Neuronal stem cell (in vitro differentiated cells): Measurements from ENCODE around the gene ADM.
A peak's percentile ranks its signal among the peaks of the same experiment; 100 is the strongest.

Source experiments
- DNase-seq: peaks from one replicate; pipeline ENCODE4 v3.0.0-alpha.2; 2013; ENCODE audit warnings: low spot score
- H2AFZ ChIP-seq: one replicate; pipeline ENCODE4 v1.6.1; 2013; ENCODE audit warnings: mild to moderate bottlenecking, low read length, inconsistent platforms
- H2AK5ac ChIP-seq: 2 replicates; pipeline ENCODE4 v1.6.1; 2013; ENCODE audit warnings: low read depth, mild to moderate bottlenecking, inconsistent platforms, low read length, moderate library complexity, mixed read lengths
- H2BK120ac ChIP-seq: 2 replicates; pipeline ENCODE4 v1.6.1; 2013; ENCODE audit warnings: low read depth, mild to moderate bottlenecking, inconsistent platforms, low read length, moderate library complexity, mixed read lengths
- H2BK12ac ChIP-seq: one replicate; pipeline ENCODE4 v1.6.1; 2013; ENCODE audit warnings: low read length, inconsistent platforms
- H2BK15ac ChIP-seq: 2 replicates; pipeline ENCODE4 v1.6.1; 2013; ENCODE audit warnings: mild to moderate bottlenecking, low read length, inconsistent platforms, mixed read lengths
- H2BK5ac ChIP-seq: one replicate; pipeline ENCODE4 v1.6.1; 2013; ENCODE audit warnings: inconsistent platforms, mild to moderate bottlenecking, low read length, moderate library complexity
- H3K14ac ChIP-seq: one replicate; pipeline ENCODE4 v1.6.1; 2013; ENCODE audit warnings: low read length, inconsistent platforms
- H3K18ac ChIP-seq: 2 replicates; pipeline ENCODE4 v1.6.1; 2013; ENCODE audit warnings: low read length, inconsistent platforms
- H3K23ac ChIP-seq: 2 replicates; pipeline ENCODE4 v1.6.1; 2013; ENCODE audit warnings: low read depth, mild to moderate bottlenecking, mixed read lengths, low read length, inconsistent platforms; ENCODE audit not compliant: poor library complexity
- H3K27ac ChIP-seq: replicated peaks from 3 replicates; pipeline ENCODE4 v1.5.1; 2013; ENCODE audit warnings: low read length, inconsistent platforms
- H3K27me3 ChIP-seq, 3 experiments: 2 replicates each; pipeline ENCODE4 v1.6.1; 2013; ENCODE audit warnings: low read length in 3 of 3, mild to moderate bottlenecking in 2 of 3, inconsistent platforms in 1 of 3, low read depth in 1 of 3, mixed read lengths in 1 of 3, moderate library complexity in 1 of 3; ENCODE audit not compliant: control insufficient read depth in 3 of 3, insufficient read depth in 3 of 3
- H3K36me3 ChIP-seq, 2 donors: replicated peaks in 1 of 2; 2 replicates each; pipeline ENCODE4 v1.6.1; 2013; ENCODE audit warnings: low read length in 2 of 2; ENCODE audit not compliant: control insufficient read depth in 2 of 2, insufficient read depth in 2 of 2
- H3K4ac ChIP-seq: 2 replicates; pipeline ENCODE4 v1.6.1; 2013; ENCODE audit warnings: inconsistent platforms, mild to moderate bottlenecking, low read length, moderate library complexity
- H3K4me1 ChIP-seq, 2 donors: 1 replicate in 1 of 2; 2 replicates in 1 of 2; pipeline ENCODE4 v1.6.1; 2013; ENCODE audit warnings: low read length in 2 of 2, low read depth in 1 of 2; ENCODE audit not compliant: control insufficient read depth in 2 of 2, insufficient read depth in 1 of 2
- H3K4me2 ChIP-seq: one replicate; pipeline ENCODE4 v1.6.1; 2013; ENCODE audit warnings: mild to moderate bottlenecking, low read length, inconsistent platforms; ENCODE audit not compliant: insufficient read depth, poor library complexity, severe bottlenecking
- H3K4me3 ChIP-seq, 2 donors: 2 replicates each; pipeline ENCODE4 v1.5.1; 2013; ENCODE audit warnings: low read length in 2 of 2, mild to moderate bottlenecking in 2 of 2, inconsistent platforms in 1 of 2, moderate library complexity in 1 of 2
- H3K79me1 ChIP-seq: one replicate; pipeline ENCODE4 v1.6.1; 2013; ENCODE audit warnings: low read depth, mild to moderate bottlenecking, inconsistent platforms, low read length, moderate library complexity
- H3K9ac ChIP-seq: one replicate; pipeline ENCODE4 v1.6.1; 2013; ENCODE audit warnings: mild to moderate bottlenecking, low read depth, low read length, inconsistent platforms; ENCODE audit not compliant: poor library complexity
- H3K9me3 ChIP-seq, 2 donors: replicated peaks in 1 of 2; 2 replicates each; pipeline versions ENCODE3 to v1.6.1; 2013; ENCODE audit warnings: low read length in 2 of 2, mild to moderate bottlenecking in 2 of 2, inconsistent platforms in 1 of 2, low read depth in 1 of 2, mixed read lengths in 1 of 2, moderate library complexity in 1 of 2; ENCODE audit not compliant: control insufficient read depth in 2 of 2, insufficient read depth in 1 of 2
- H4K8ac ChIP-seq: one replicate; pipeline ENCODE4 v1.6.1; 2013; ENCODE audit warnings: low read depth, mild to moderate bottlenecking, inconsistent platforms, low read length, moderate library complexity
- H4K91ac ChIP-seq: one replicate; pipeline ENCODE4 v1.6.1; 2013; ENCODE audit warnings: low read length, low read depth, mild to moderate bottlenecking, inconsistent platforms; ENCODE audit not compliant: poor library complexity
- WGBS, 2 donors: extraction: QIAGEN DNeasy Blood & Tissue Kit; methylation state at CpG; one replicate each; pipeline ENCODE4 v1.1.7; 2013; ENCODE audit warnings: missing lambda C conversion rate in 2 of 2, mixed read lengths in 1 of 2; ENCODE audit not compliant: insufficient read length in 2 of 2, insufficient replicate concordance in 1 of 2; ENCODE audit errors: extremely low coverage in 2 of 2; 5-methylcytosine and 5-hydroxymethylcytosine counted together

The ADM gene

DNA sequence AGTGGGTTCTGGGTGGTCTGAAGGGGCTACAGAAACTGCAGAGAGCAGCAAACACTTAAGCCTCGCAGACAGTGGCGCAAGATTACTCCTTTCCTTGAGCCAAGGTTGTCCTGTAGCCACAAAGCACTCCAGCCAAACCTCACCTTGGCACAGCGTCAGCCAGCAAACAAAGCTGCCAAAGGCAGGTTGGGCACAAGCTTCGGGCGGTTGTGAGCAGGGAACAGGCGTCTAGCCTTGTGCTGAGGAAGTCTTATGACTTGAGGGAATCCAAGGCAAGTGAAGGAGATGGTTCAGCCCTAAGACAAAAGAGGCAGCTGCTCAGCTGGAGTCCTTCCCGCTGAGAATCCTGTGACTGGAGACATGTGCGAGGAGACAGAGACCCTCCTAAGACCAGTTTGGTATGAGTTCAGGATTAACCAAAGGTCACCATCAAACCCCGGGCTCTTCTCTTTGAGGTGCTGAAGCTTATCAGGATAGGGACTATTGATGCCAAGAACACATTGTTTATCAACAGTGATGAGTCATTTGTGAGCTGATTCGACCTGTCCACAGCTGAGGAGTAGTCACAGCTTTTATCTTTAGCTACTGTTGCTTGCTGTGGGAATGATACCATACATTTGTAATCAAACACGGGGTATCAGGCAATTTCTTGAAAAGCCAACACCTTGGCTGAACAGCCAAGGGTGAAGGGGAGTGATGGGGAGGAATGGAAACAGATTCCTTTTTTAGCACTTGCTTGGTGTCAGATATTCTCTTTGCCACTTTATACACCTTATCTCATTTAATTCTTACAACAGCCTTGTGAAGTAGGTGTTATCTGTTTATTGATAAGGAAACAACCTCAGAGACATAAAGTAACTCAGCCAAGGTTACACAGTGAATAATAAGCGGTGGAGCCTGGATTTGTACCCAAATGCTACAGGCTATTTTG is 4.6 kb downstream of the ADM start:
- Histone ChIP-seq H2BK12ac (no peak overlapping the region), H3K4me2 (no peak overlapping the region), H3K79me1 (no peaks in the 10 kb centered on the region), H2BK120ac (no peak overlapping the region), H3K9ac (no peak overlapping the region), H4K8ac (no peak overlapping the region), H3K4me1 (peaks cover 4 to 8% of the 10 kb centered on the region in 2 donors), H2BK5ac (no peak overlapping the region), H3K27ac (no peak overlapping the region), H3K36me3 (peaks cover 0 to 16% of the 10 kb centered on the region in 2 donors), H3K18ac (peak overlapping the region; percentile 33), H2BK15ac (no peak overlapping the region), H4K91ac (no peak overlapping the region), H3K4me3 (no peak overlapping the region), H3K4ac (no peak overlapping the region), H3K27me3 (peaks cover 0 to 30% (median 7%) of the 10 kb centered on the region in 3 experiments), H3K23ac (no peak overlapping the region), H2AK5ac (no peak overlapping the region), H3K9me3 (peaks cover 0 to 4% of the 10 kb centered on the region in 2 donors), H3K14ac (no peak overlapping the region), H2AFZ (no peak overlapping the region)
- no peak for DNase-seq
- no CpG with 5 or more reads among the region's 12 CpGs for WGBS, 2 donors

DNA sequence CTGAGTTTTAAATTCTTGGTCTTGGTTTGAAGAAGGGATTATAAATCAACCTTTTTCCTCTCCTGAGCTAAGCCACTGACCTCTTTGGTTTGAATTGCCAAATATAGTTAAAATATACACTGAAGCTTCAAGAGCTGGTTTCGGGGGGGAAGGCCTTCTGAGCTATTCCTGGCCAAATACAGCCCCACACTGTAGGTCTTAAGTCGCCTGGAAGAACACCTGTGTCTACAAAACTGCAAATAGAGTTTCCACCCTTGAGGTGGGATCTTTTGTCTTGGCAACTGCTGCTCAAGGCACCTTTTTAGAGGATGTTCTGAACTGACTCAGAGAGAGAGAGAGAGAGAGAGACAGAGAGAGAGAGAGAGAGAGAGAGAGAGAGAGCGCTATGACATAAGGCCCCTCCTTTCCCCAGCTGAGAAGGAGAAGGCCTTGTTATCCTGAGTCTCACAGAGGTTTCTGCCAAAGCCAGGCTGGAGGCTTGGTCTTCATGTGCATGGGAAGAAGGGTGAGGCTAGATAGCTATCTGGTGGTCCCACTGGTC is 5.5 kb downstream of the ADM start:
- H2AK5ac ChIP-seq = no peak overlapping the region
- peaks cover 0 to 16% of the 10 kb centered on the region in 2 donors for H3K36me3 ChIP-seq
- no peak for DNase-seq
- no CpG with 5 or more reads among the region's 3 CpGs for WGBS, 2 donors
- H2BK120ac ChIP-seq = no peak overlapping the region
- H3K79me1 ChIP-seq = no peaks in the 10 kb centered on the region
- H3K4me3 ChIP-seq = no peak overlapping the region
- no peak overlapping the region for H3K9ac ChIP-seq
- H3K9me3 ChIP-seq = peaks cover 0 to 4% of the 10 kb centered on the region in 2 donors
- H3K4ac ChIP-seq = no peak overlapping the region
- peaks cover 4 to 8% of the 10 kb centered on the region in 2 donors for H3K4me1 ChIP-seq
- H2AFZ ChIP-seq = no peak overlapping the region
- H3K27me3 ChIP-seq = peaks cover 0 to 23% (median 7%) of the 10 kb centered on the region in 3 experiments
- H3K4me2 ChIP-seq = no peak overlapping the region
- H4K8ac ChIP-seq = no peak overlapping the region
- no peak overlapping the region for H4K91ac ChIP-seq
- no peak overlapping the region for H3K14ac ChIP-seq
- H3K18ac ChIP-seq = no peak overlapping the region
- H2BK5ac ChIP-seq = no peak overlapping the region
- no peak overlapping the region for H3K27ac ChIP-seq
- no peak overlapping the region for H3K23ac ChIP-seq
- H2BK12ac ChIP-seq = no peak overlapping the region
- no peak overlapping the region for H2BK15ac ChIP-seq

DNA sequence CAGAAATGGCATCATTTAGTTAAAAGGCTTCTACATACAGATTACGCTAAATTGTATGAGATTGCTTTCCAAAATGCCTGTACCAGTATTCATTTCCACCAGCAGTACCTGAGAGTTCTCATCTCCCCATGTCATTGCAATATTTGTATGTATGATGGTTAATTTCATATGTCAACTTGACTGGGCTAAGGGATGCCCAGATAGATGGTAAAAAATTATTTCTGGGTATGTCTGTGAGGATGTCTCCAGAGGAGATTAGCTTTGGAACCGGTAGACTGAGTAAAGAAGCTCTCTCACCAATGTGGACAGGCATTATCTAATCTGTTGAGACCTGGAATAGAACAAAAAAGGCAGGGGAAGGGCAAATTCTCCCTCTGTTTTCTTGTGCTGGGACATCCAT is 6.9 kb downstream of the ADM start:
- Histone ChIP-seq H3K27ac (no peak overlapping the region), H3K18ac (no peak overlapping the region), H3K14ac (no peak overlapping the region), H2BK120ac (no peak overlapping the region), H3K79me1 (no peaks in the 10 kb centered on the region), H3K4me1 (peaks cover 2 to 11% of the 10 kb centered on the region in 2 donors), H3K4me3 (no peak overlapping the region), H3K36me3 (peaks cover 0 to 6% of the 10 kb centered on the region in 2 donors), H2BK15ac (no peak overlapping the region), H2BK5ac (no peak overlapping the region), H2BK12ac (no peak overlapping the region), H3K4ac (no peak overlapping the region), H2AK5ac (no peak overlapping the region), H3K4me2 (no peak overlapping the region), H4K8ac (no peak overlapping the region), H2AFZ (no peak overlapping the region), H3K9me3 (peaks cover 0 to 4% of the 10 kb centered on the region in 2 donors), H4K91ac (no peak overlapping the region), H3K23ac (no peak overlapping the region), H3K9ac (no peak overlapping the region), H3K27me3 (peaks cover 0 to 9% (median under 1%) of the 10 kb centered on the region in 3 experiments)
- WGBS, 2 donors = no CpG with 5 or more reads among the region's 2 CpGs
- DNase-seq = no peak
